Inflammatory macrophage treated with lipopolysaccharide for 4 hours (primary cell): ENCODE results near the gene MARCHF5.
"Not testable (repeated sequence)": the region's sequence is repeated elsewhere in the genome, so short reads cannot be mapped to it uniquely, and the experiment has no call there.

ENCODE experiments used
- DNase-seq: peaks from one replicate; pipeline ENCODE4 v3.0.0-alpha.2; 2020

The MARCHF5 gene

DNA sequence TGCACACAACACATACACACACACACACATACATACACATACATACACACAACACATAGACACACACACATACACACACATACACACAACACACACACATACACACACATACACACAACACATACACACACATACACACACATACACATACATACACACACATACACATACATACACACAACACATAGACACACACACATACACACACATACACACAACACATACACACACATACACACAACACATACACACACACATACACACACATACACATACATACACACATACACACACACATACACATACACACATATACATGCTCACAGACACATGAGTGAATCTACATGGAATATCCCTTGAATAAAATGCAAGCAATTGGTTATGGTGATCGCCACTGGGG is 102.2 kb downstream of the MARCHF5 start:
- not testable (repeated sequence) for DNase-seq

DNA sequence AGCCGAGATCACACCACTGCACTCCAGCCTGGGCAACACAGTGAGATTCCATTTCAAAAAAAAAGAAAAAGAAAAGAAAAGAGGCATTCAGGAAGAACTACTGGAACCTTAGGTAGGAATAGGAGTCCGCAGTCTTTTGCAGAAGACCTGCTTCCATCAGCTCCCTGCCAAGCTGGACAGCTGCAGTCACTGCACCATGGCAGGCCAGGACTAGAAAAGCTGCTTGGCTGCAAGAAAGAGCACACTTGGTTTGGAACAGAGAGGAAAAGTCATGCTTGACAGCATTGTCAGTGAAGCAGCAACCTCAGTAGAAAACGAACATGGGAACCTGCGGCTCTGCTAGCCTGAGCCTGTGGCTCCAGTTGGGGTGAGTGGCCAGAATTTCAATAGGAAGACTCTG is 104.3 kb downstream of the MARCHF5 start:
- no peak for DNase-seq

DNA sequence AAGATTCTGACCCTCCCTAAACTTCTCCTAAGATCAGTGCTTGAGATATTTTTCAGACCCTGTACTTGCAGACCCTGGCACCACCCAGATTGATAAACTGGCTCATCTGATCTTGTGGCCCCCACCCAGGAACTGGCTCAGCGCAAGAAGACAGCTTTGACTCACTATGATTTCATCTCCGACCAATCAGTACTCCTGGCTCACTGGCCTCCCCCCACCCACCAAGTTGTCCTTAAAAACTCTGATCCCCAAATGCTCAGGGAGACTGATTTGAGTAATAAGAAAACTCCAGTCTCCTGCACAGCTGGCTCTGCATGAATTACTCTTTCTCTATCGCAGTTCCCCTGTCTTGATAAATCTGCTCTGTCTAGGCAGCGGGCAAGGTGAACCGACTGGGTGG is 111.3 kb downstream of the MARCHF5 start:
- not testable (repeated sequence) for DNase-seq
